Measurements from ENCODE around the gene TMEM229B.

GRCh38 chr14:67524634-67524963 lies 36.1 kb upstream of the TMEM229B start:
- TF ChIP-seq CTCF (IDR thresholded peaks at IDR 0.05; ENCODE audit: low read depth, low read length) (no peak), EZH2phosphoT487 (IDR thresholded peaks at IDR 0.05; ENCODE audit: low read depth) (no peak)

Measured in OCI-LY3 (cell line).